Activated B cell treated with CpG ODN at 0.5 μM for 24 hours (primary cell): ENCODE measurements around the gene PPP1CA. TPM values are rescaled to one million over a fixed set of nuclear protein-coding genes. Genes with fewer than 3 reads are reported as not detected.

Experiments
- ATAC-seq: fragments of 200-7000 bp; cut with Tn5 transposase; one replicate; pipeline ENCODE4 v1.10.0; 2021; ENCODE audit warnings: low read depth, mild to moderate bottlenecking, moderate library complexity
- CTCF ChIA-PET: fragments of 350-600 bp; sonication (Branson Sonifier 250); formaldehyde crosslinking; loops from one replicate; lab custom pipeline; 2021; ENCODE audit warnings: antibody characterized with exemption; lab: Charles Lee
- POLR2A ChIA-PET: fragments of 350-600 bp; sonication (Branson Sonifier 250); formaldehyde crosslinking; loops from one replicate; lab custom pipeline; 2021; ENCODE audit warnings: antibody characterized with exemption; lab: Charles Lee
- DNase-seq: peaks from one replicate; pipeline ENCODE4 v3.0.0; 2022
- H3K27ac Mint-ChIP-seq: one replicate; pipeline ENCODE4 v1.8.0; 2020; ENCODE audit warnings: mixed read lengths
- H3K27me3 Mint-ChIP-seq: one replicate; pipeline ENCODE4 v1.8.0; 2021; ENCODE audit warnings: mixed read lengths
- H3K36me3 Mint-ChIP-seq: one replicate; pipeline ENCODE4 v1.8.0; 2021; ENCODE audit warnings: low read depth, mixed read lengths
- H3K4me1 Mint-ChIP-seq: one replicate; pipeline ENCODE4 v1.8.0; 2021; ENCODE audit warnings: mixed read lengths
- H3K4me3 Mint-ChIP-seq: one replicate; pipeline ENCODE4 v1.8.0; 2020; ENCODE audit warnings: mild to moderate bottlenecking, mixed read lengths
- H3K9me3 Mint-ChIP-seq: one replicate; pipeline ENCODE4 v1.8.0; 2020; ENCODE audit warnings: mixed read lengths
- intact Hi-C: fragments of 100-400 bp; cut with micrococcal nuclease; formaldehyde crosslinking; loops from one replicate; pipeline ENCODE4 v1.15.1; 2024
- total RNA-seq: library from RNA; stranded (reverse); gene quantifications from 2 replicates; pipeline ENCODE4 v1.2.3, GENCODE V29; 2022
- TF ChIP-seq, protein P1 (sequence below): fragments of 200-600 bp; IDR thresholded peaks from one replicate; pipeline ENCODE4 v1.8.0; 2022; ENCODE audit warnings: antibody characterized with exemption, mild to moderate bottlenecking

Gene PPP1CA
- total RNA-seq, 1 donor from 2014 or later: 349 TPM

DNA sequence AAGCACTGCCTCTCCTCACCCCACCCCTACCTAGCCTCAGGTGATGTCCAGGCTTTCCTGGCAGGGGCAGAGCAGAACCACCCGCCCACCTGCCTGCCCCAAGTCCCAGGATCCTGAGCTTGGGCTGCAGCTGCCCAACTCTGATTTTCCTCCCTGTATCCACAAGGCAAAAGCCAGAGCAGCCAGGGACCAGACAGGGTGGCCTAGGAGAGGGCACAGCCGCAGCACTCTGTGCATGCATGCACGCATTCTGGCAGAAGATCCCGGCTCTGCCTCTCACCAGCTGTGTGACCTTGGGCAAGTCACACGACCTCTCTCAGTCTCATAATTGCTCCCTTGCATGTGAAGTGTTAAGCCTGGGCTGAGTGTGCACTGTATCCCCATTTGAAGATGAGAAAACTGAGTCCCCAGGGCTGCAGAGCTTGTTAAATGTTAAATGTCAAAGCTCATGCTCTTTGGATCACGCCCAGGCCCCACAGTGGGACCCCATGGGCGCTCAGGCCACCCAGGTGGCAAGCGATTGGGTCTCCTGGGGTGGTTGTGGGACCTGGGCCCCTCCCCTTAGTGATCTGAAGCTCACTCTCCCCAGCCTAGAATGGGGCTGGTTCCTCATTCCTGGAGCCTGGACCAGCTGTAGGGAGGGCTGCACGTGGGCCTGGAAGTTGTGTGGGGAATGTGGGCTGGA is 11.0 kb upstream of the PPP1CA start:
- H3K27me3 Mint-ChIP-seq: no peaks in the 10 kb centered on the region
- no peak for ATAC-seq
- TF ChIP-seq, protein P1, sequence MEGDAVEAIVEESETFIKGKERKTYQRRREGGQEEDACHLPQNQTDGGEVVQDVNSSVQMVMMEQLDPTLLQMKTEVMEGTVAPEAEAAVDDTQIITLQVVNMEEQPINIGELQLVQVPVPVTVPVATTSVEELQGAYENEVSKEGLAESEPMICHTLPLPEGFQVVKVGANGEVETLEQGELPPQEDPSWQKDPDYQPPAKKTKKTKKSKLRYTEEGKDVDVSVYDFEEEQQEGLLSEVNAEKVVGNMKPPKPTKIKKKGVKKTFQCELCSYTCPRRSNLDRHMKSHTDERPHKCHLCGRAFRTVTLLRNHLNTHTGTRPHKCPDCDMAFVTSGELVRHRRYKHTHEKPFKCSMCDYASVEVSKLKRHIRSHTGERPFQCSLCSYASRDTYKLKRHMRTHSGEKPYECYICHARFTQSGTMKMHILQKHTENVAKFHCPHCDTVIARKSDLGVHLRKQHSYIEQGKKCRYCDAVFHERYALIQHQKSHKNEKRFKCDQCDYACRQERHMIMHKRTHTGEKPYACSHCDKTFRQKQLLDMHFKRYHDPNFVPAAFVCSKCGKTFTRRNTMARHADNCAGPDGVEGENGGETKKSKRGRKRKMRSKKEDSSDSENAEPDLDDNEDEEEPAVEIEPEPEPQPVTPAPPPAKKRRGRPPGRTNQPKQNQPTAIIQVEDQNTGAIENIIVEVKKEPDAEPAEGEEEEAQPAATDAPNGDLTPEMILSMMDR: no peak
- intact Hi-C loops: no loop called here
- peaks cover 84% of the 10 kb centered on the region for H3K4me1 Mint-ChIP-seq
- H3K36me3 Mint-ChIP-seq: peaks cover 11% of the 10 kb centered on the region
- no peak for DNase-seq
- H3K9me3 Mint-ChIP-seq: no peaks in the 10 kb centered on the region
- peak overlapping the region; percentile 76 for H3K27ac Mint-ChIP-seq
- ChIA-PET CTCF (interaction anchor here (1.0 to 3.2 kb wide), 3 partner anchors 8 to 12 kb away, joined by 3 to 18 read pairs (median 9); partner anchors contain the start of genes PPP1CA and TBC1D10C), POLR2A (interaction anchor here (0.5 to 13.9 kb wide), 22 partner anchors 7 to 172 kb away, joined by 3 to 404 read pairs (median 5); partner anchors contain the start of genes AIP, CDK2AP2, CORO1B and POLD4)
- H3K4me3 Mint-ChIP-seq: peak overlapping the region; percentile 41

DNA sequence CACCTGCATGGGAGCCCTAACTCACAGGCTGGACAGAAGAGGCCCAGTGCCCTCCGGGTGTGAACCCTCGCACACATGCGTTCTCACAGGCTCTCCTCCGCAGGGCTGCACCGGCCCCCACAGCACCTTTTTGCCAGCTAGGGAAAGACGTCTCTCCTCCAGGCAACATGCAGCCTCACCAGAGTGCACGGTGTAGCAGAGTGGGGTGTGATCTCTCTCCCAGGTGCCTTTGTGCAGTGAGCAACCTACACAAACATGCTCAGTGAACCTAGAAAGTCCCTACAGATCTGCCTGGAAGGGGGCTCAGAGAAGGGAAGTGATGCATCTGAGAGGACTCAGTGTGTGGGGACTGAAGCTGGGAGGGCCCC is 10.1 kb upstream of the PPP1CA start:
- POLR2A ChIA-PET: interaction anchor here (0.5 to 13.9 kb wide), 16 partner anchors 8 to 795 kb away, joined by 3 to 404 read pairs (median 5); partner anchors contain the start of genes AIP, CDK2AP2, CORO1B and POLD4
- ATAC-seq (peak; percentile 16), DNase-seq (no peak)
- Mint-ChIP-seq H3K36me3 (peaks cover 18% of the 10 kb centered on the region), H3K4me3 (peak overlapping the region; percentile 59), H3K27ac (peak overlapping the region; percentile 76), H3K4me1 (peaks cover 85% of the 10 kb centered on the region), H3K9me3 (no peaks in the 10 kb centered on the region), H3K27me3 (no peaks in the 10 kb centered on the region)
- TF ChIP-seq, protein P1: no peak
- intact Hi-C loops: no loop called here
- CTCF ChIA-PET: interaction anchor here (1.0 to 3.2 kb wide), 3 partner anchors 8 to 11 kb away, joined by 3 to 18 read pairs (median 9); partner anchors contain the start of genes PPP1CA and TBC1D10C

DNA sequence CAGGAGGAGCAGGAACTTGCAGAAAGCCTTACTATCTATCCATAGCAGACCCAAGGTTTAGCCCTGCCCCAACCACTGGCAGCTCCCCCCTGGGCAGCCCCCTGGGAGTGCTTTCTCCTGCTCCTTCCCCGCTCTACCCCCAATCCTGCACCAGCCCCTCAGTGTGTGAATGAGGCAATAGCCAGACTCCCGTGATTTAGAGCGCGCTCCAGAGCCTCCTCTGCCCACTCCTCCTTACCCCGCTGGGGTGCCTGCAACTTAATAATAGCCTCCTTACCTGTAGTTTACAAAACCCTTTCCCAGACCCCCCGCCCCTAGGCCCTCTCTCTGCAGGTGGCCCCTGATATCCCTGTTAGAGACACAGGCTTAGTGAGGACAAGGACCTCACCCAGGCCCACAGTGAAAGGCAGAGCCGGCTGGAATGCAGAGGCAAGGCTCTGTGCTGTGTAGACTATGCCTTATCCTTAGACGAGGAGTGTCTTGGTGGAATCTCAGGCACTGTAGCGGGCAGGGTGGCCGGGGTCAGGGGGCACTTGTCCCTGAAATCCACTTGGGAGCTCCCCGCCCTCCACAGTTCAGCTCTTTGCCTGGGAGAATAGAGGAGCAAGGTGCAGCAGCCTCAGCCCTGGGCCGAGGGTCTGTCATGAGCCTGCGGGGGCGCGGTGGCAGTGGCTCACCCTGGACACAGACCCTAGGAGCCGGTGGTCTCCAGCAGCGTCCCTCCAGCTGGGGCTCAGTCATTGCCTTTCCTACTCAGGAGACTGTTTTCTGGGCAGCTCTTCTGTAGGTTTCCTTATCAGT is 9.5 kb upstream of the PPP1CA start:
- TF ChIP-seq, protein P1: no peak
- intact Hi-C loops: loop anchor here (1.0 kb wide), 1 partner anchor 8 kb away; no protein-coding TSS in a partner anchor
- CTCF ChIA-PET: interaction anchor here (1.0 to 3.2 kb wide), 3 partner anchors 8 to 10 kb away, joined by 3 to 18 read pairs (median 9); partner anchors contain the start of genes PPP1CA and TBC1D10C

DNA sequence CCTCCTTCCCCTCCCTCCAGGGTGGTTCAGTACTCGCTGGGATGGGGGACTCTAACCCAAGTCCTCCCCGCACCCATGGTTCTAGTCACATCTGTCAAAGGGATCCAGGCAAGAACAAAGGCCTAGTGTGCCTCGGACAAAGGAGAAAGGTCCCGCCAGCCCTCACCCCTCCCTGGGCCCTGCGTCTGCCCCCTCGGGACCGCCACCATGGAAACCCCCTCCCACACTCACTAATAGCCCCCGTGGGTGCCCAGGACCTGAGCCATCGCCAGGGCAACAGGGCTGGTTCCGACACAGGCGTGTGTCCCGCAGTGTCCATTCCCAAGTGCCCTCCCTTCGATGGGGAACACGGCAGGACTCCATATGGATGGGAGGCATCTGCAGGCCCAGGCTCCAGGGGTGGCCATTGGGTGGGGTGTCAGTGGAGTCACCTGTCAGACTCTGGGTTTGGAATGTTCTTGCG is 8.7 kb upstream of the PPP1CA start:
- H3K36me3 Mint-ChIP-seq: peaks cover 27% of the 10 kb centered on the region
- ChIA-PET CTCF (interaction anchor here (3.2 kb wide), 1 partner anchor 9 kb away, joined by 18 read pairs; the partner anchor contains the start of gene PPP1CA), POLR2A (interaction anchor here (2.5 to 13.9 kb wide), 2 partner anchors 8 to 10 kb away, joined by 22 to 404 read pairs; partner anchors contain the start of genes PPP1CA and TBC1D10C)
- no peaks in the 10 kb centered on the region for H3K9me3 Mint-ChIP-seq
- H3K4me1 Mint-ChIP-seq: peaks cover 89% of the 10 kb centered on the region
- intact Hi-C loops: loop anchor here (1.0 kb wide), 1 partner anchor 9 kb away; no protein-coding TSS in a partner anchor
- no peak for DNase-seq
- ATAC-seq: no peak
- no peaks in the 10 kb centered on the region for H3K27me3 Mint-ChIP-seq
- peak overlapping the region; percentile 95 for H3K27ac Mint-ChIP-seq
- TF ChIP-seq, protein P1: no peak
- H3K4me3 Mint-ChIP-seq: peak overlapping the region; percentile 80

More for the DNA sequence above, 9.5 kb upstream of the PPP1CA start:
- H3K27me3 Mint-ChIP-seq: no peaks in the 10 kb centered on the region
- H3K36me3 Mint-ChIP-seq: peaks cover 21% of the 10 kb centered on the region
- no peak for ATAC-seq
- peak overlapping the region; percentile 95 for H3K27ac Mint-ChIP-seq
- POLR2A ChIA-PET: interaction anchor here (0.5 to 13.9 kb wide), 13 partner anchors 9 to 795 kb away, joined by 3 to 404 read pairs (median 5); partner anchors contain the start of genes CORO1B, POLD4, PPP1CA and PTPRCAP
- H3K4me1 Mint-ChIP-seq: peaks cover 85% of the 10 kb centered on the region
- no peak for DNase-seq
- peak overlapping the region; percentile 80 for H3K4me3 Mint-ChIP-seq
- no peaks in the 10 kb centered on the region for H3K9me3 Mint-ChIP-seq
